SK-N-SH (cell line): Measurements from ENCODE around the gene DHX16. TPM values are rescaled to one million over a fixed set of nuclear protein-coding genes. Genes with fewer than 3 reads are reported as not detected.

ENCODE experiments used
- CTCF ChIA-PET: fragments of 300-600, 350-600 bp; formaldehyde crosslinking; extraction: SDS; loops from one replicate; lab custom pipeline; 2021; lab: Yijun Ruan, JAX
- POLR2A ChIA-PET: fragments of 350-600 bp; sonication (Branson Sonifier 250); formaldehyde crosslinking; extraction: SDS; loops from one replicate; lab custom pipeline; 2020; ENCODE audit warnings: antibody characterized with exemption, inconsistent platforms; lab: Yijun Ruan, JAX
- DNase-seq: peaks from one replicate; pipeline ENCODE4 v3.0.0; 2012
- H2AFZ ChIP-seq: fragments of 200-600 bp; sonication (generic); 2 replicates; pipeline ENCODE4 v1.8.1; 2016; ENCODE audit warnings: antibody characterized with exemption, mild to moderate bottlenecking, low read depth
- H3F3A ChIP-seq: fragments of 200-600 bp; sonication (generic); replicated peaks from 2 replicates; pipeline ENCODE3; 2016; ENCODE audit warnings: antibody characterized with exemption, mild to moderate bottlenecking; ENCODE audit not compliant: insufficient read depth
- H3K27ac ChIP-seq, 2 experiments: fragments of 200-500 bp in 1 of 2; fragments of 200-600 bp in 1 of 2; sonication (Bioruptor generic) in 1 of 2; sonication (generic), shearing (Covaris generic) in 1 of 2; 2 replicates each; pipeline versions ENCODE4 v1.5.1 to v1.6.1; 2014 to 2016; ENCODE audit warnings: low read depth in 2 of 2, inconsistent platforms in 1 of 2, low read length in 1 of 2, mild to moderate bottlenecking in 1 of 2, mixed read lengths in 1 of 2
- H3K27me3 ChIP-seq: fragments of 200-600 bp; sonication (generic), shearing (Covaris generic); 2 replicates; pipeline ENCODE4 v1.6.1; 2016; ENCODE audit warnings: mixed run types; ENCODE audit not compliant: insufficient read depth
- H3K36me3 ChIP-seq, 2 experiments: fragments of 200-500 bp in 1 of 2; fragments of 200-600 bp in 1 of 2; sonication (Bioruptor generic) in 1 of 2; sonication (generic) in 1 of 2; replicated peaks in 1 of 2; 2 replicates each; pipeline versions ENCODE3 to v1.5.1; 2014 to 2016; ENCODE audit warnings: low read length in 1 of 2, mild to moderate bottlenecking in 1 of 2; ENCODE audit not compliant: insufficient read depth in 2 of 2, control insufficient read depth in 1 of 2
- H3K4me1 ChIP-seq, 2 experiments: fragments of 200-500 bp in 1 of 2; fragments of 200-600 bp in 1 of 2; sonication (Bioruptor generic) in 1 of 2; sonication (generic), shearing (Covaris generic) in 1 of 2; 2 replicates each; pipeline versions ENCODE4 v1.5.1 to v1.6.1; 2014 to 2016; ENCODE audit warnings: low read depth in 1 of 2, low read length in 1 of 2, mixed run types in 1 of 2; ENCODE audit not compliant: insufficient read depth in 2 of 2, control insufficient read depth in 1 of 2
- H3K4me2 ChIP-seq: fragments of 200-600 bp; sonication (generic), shearing (Covaris generic); 2 replicates; pipeline ENCODE4 v1.6.1; 2017; ENCODE audit warnings: mixed run types
- H3K4me3 ChIP-seq, 2 experiments: fragments of 200-500 bp in 1 of 2; fragments of 200-600 bp in 1 of 2; sonication (Bioruptor generic) in 1 of 2; sonication (generic), shearing (Covaris generic) in 1 of 2; 2 replicates each; pipeline versions ENCODE4 v1.5.1 to v1.8.1; 2014 to 2016; ENCODE audit warnings: low read depth in 2 of 2, inconsistent platforms in 1 of 2, low read length in 1 of 2, mild to moderate bottlenecking in 1 of 2, mixed read lengths in 1 of 2, moderate library complexity in 1 of 2
- H3K79me2 ChIP-seq: fragments of 200-600 bp; sonication (generic); 2 replicates; pipeline ENCODE4 v1.8.1; 2017; ENCODE audit warnings: mild to moderate bottlenecking; ENCODE audit not compliant: insufficient read depth
- H3K9ac ChIP-seq: fragments of 200-600 bp; sonication (generic); 2 replicates; pipeline ENCODE4 v1.6.1; 2017; ENCODE audit warnings: mixed run types
- H3K9me2 ChIP-seq: fragments of 200-600 bp; sonication (generic); 2 replicates; pipeline ENCODE4 v1.6.1; 2017; ENCODE audit warnings: mixed run types
- H3K9me3 ChIP-seq: fragments of 200-600 bp; sonication (generic); 2 replicates; pipeline ENCODE4 v1.6.1; 2017; ENCODE audit warnings: mixed run types, mild to moderate bottlenecking, moderate library complexity
- H4K20me1 ChIP-seq: fragments of 200-600 bp; sonication (generic); 2 replicates; pipeline ENCODE4 v1.6.1; 2017; ENCODE audit warnings: mild to moderate bottlenecking, mixed run types; ENCODE audit not compliant: insufficient read depth
- EP300 ChIP-seq, 2 experiments: IDR thresholded peaks; 2 replicates each; pipeline versions ENCODE4 v1.4.0 to v1.6.1; 2012; ENCODE audit warnings: borderline replicate concordance in 1 of 2, low read depth in 1 of 2, low read length in 1 of 2
- EZH2phosphoT487 ChIP-seq: fragments of 200-600 bp; sonication (generic); IDR thresholded peaks from 2 replicates; pipeline ENCODE4 v1.6.1; 2017; ENCODE audit warnings: low read depth, mixed run types, mild to moderate bottlenecking, antibody characterized with exemption, moderate library complexity, borderline replicate concordance
- FOXJ3 ChIP-seq: sonication (generic); formaldehyde crosslinking; IDR thresholded peaks from 2 replicates; pipeline ENCODE4 v1.5.1; 2020; ENCODE audit warnings: mild to moderate bottlenecking, missing genetic modification reagents
- FOXM1 ChIP-seq: IDR thresholded peaks from 2 replicates; pipeline ENCODE4 v1.4.0; 2012; ENCODE audit warnings: low read depth, mild to moderate bottlenecking
- GABPA ChIP-seq: IDR thresholded peaks from 2 replicates; pipeline ENCODE4 v1.4.0; 2012; ENCODE audit warnings: low read depth, mild to moderate bottlenecking
- GATA2 ChIP-seq: sonication (generic); formaldehyde crosslinking; IDR thresholded peaks from 2 replicates; pipeline ENCODE4 v1.5.0; 2020; ENCODE audit warnings: mild to moderate bottlenecking, missing genetic modification reagents
- MAX ChIP-seq: IDR thresholded peaks from 2 replicates; pipeline ENCODE4 v1.4.0; 2012; ENCODE audit warnings: low read depth
- MEF2A ChIP-seq: IDR thresholded peaks from 2 replicates; pipeline ENCODE4 v1.4.0; 2012; ENCODE audit warnings: low read depth, borderline replicate concordance
- NRF1 ChIP-seq: IDR thresholded peaks from 2 replicates; pipeline ENCODE4 v1.6.1; 2012; ENCODE audit warnings: low read depth, mild to moderate bottlenecking, low read length
- POLR2AphosphoS5 ChIP-seq: IDR thresholded peaks from 2 replicates; pipeline ENCODE4 v1.6.1; 2012; ENCODE audit warnings: low read depth, low read length
- RAD21 ChIP-seq: IDR thresholded peaks from 2 replicates; pipeline ENCODE4 v1.6.1; 2012; ENCODE audit warnings: mild to moderate bottlenecking, low read length
- REST ChIP-seq: IDR thresholded peaks from 2 replicates; pipeline ENCODE4 v1.6.1; 2012; ENCODE audit warnings: mild to moderate bottlenecking, low read depth, low read length, moderate library complexity
- SMC3 ChIP-seq: IDR thresholded peaks from 2 replicates; pipeline ENCODE4 v1.6.1; 2012; ENCODE audit warnings: low read depth, low read length, improper control_type of control experiment
- TAF1 ChIP-seq: IDR thresholded peaks from 2 replicates; pipeline ENCODE4 v1.6.1; 2012; ENCODE audit warnings: low read depth, mild to moderate bottlenecking, low read length, moderate library complexity, borderline replicate concordance
- YY1 ChIP-seq: IDR thresholded peaks from 2 replicates; pipeline ENCODE4 v1.4.0; 2012; ENCODE audit warnings: low read depth, mild to moderate bottlenecking
- WGBS: methylation state at CpG from one replicate; pipeline ENCODE4 v1.1.6; 2017; ENCODE audit warnings: low lambda C conversion rate; 5-methylcytosine and 5-hydroxymethylcytosine counted together
- polyA plus RNA-seq, 3 experiments: library from polyadenylated mRNA; depleted of rRNA; stranded (reverse); fragments of >200 nt; gene quantifications; 2 replicates each; pipeline ENCODE4 v1.2.3, GENCODE V29; 2012
- TF ChIP-seq, protein P1 (sequence below): IDR thresholded peaks from 2 replicates; pipeline ENCODE4; 2012
- TF ChIP-seq, protein P2 (sequence below): IDR thresholded peaks from 2 replicates; pipeline ENCODE4 v1.4.0; 2012; ENCODE audit warnings: low read depth, borderline replicate concordance
- TF ChIP-seq, protein P3 (sequence below): IDR thresholded peaks from 2 replicates; pipeline ENCODE4 v1.4.0; 2012; ENCODE audit warnings: low read depth, borderline replicate concordance

Gene DHX16
- polyA plus RNA-seq, 1 of the 3 experiments (the other 2 are of a cell fraction) = 59.8 TPM

DNA sequence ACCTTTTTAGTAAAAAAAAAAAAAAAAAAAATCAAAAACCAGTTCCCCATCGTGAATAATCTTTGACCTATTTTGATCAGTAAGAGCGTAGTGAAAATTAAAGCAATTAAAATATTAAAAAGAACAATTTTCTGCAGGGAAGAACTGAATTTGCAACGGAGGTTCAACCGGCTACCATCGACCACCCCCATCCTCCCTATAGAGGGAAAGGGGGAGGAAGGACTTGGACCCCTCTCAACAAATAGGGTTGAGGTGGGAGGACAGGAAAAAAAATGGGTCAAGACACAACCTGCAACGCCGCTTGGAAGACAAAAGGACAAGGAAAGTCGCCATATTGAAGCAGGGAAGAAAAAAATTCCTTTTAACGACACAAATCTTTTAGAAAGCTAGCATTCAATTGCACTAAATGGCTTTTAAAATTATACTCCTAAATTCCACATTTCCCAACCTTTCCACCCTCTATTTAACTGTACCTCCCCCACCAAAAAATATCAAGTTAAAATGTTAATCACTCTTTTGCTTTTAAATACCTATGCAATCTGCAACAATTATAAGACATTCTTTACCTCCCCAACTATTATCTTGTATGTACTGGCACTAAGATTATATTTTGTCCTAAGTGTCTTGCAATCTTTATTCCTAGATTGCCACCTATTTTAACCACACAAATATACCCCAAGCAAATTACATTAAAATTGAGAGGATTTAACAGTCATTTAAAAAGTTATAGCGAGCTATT, 57.4 kb downstream of the DHX16 start (continued):
- no peak for TF ChIP-seq REST

DNA sequence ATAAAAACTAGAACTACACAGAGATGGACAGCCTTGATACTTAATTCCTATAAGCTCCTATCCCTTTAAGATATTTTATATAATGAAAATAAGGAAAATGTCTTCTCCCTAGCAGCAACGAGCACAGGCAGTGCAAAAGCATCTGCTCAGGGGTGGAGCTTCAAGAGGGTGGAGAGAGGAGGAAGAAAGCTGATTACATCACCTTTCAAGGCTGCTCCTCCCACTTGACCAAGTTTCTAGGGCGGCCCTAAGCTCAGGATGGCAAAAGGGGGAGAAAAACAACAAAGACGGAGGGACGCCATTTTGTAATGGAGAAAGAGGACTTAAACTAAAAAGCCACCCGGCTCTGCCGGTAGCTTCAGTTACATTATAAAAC, 58.0 kb downstream of the DHX16 start:
- POLR2A ChIA-PET = interaction anchor here (0.5 to 4.7 kb wide), 22 partner anchors 8 to 927 kb away, joined by 3 to 32 read pairs (median 4); partner anchors contain the start of genes ABCF1, ATAT1, C6orf136 and DDX39B
- peak; percentile 75 for DNase-seq
- TF ChIP-seq MAX = no peak
- TF ChIP-seq, protein P1, sequence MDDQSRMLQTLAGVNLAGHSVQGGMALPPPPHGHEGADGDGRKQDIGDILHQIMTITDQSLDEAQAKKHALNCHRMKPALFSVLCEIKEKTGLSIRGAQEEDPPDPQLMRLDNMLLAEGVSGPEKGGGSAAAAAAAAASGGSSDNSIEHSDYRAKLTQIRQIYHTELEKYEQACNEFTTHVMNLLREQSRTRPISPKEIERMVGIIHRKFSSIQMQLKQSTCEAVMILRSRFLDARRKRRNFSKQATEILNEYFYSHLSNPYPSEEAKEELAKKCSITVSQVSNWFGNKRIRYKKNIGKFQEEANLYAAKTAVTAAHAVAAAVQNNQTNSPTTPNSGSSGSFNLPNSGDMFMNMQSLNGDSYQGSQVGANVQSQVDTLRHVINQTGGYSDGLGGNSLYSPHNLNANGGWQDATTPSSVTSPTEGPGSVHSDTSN = no peak
- TF ChIP-seq NRF1 = 0 out of 2 replicates have a peak, but pooled peaks have one; percentile 13
- no peak for TF ChIP-seq SMC3
- no peak for TF ChIP-seq EZH2phosphoT487
- TF ChIP-seq RAD21 = no peak
- TF ChIP-seq REST = peak; percentile 64; the same call in 1 of the 2 replicates
- no peak for TF ChIP-seq FOXM1
- TF ChIP-seq YY1 = peak; percentile 90
- peak; percentile 13 for TF ChIP-seq POLR2AphosphoS5
- TF ChIP-seq, protein P2, sequence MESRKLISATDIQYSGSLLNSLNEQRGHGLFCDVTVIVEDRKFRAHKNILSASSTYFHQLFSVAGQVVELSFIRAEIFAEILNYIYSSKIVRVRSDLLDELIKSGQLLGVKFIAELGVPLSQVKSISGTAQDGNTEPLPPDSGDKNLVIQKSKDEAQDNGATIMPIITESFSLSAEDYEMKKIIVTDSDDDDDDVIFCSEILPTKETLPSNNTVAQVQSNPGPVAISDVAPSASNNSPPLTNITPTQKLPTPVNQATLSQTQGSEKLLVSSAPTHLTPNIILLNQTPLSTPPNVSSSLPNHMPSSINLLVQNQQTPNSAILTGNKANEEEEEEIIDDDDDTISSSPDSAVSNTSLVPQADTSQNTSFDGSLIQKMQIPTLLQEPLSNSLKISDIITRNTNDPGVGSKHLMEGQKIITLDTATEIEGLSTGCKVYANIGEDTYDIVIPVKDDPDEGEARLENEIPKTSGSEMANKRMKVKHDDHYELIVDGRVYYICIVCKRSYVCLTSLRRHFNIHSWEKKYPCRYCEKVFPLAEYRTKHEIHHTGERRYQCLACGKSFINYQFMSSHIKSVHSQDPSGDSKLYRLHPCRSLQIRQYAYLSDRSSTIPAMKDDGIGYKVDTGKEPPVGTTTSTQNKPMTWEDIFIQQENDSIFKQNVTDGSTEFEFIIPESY = no peak
- TF ChIP-seq GATA2 (CRISPR knock-in tag) = no peak
- TF ChIP-seq, protein P3, sequence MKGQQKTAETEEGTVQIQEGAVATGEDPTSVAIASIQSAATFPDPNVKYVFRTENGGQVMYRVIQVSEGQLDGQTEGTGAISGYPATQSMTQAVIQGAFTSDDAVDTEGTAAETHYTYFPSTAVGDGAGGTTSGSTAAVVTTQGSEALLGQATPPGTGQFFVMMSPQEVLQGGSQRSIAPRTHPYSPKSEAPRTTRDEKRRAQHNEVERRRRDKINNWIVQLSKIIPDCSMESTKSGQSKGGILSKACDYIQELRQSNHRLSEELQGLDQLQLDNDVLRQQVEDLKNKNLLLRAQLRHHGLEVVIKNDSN = no peak
- 0 out of 2 replicates have a peak, but pooled peaks have one; percentile 27 for TF ChIP-seq FOXJ3 (CRISPR knock-in tag)
- TF ChIP-seq EP300 (IDR thresholded peaks at IDR 0.05; ENCODE audit: borderline replicate concordance in 1 of 2, low read depth in 1 of 2, low read length in 1 of 2) = no peak
- peak; percentile 85 for TF ChIP-seq TAF1
- TF ChIP-seq GABPA = no peak
- TF ChIP-seq MEF2A = no peak

More for the DNA sequence above, 58.0 kb downstream of the DHX16 start:
- Histone ChIP-seq H3K27ac (peak overlapping the region; percentile 96 to 98), H4K20me1 (peaks cover 16% of the 10 kb centered on the region), H3K4me1 (peaks cover 25 to 32% of the 10 kb centered on the region in 2 experiments), H3K9me2 (no peaks in the 10 kb centered on the region), H3K9me3 (no peaks in the 10 kb centered on the region), H3K79me2 (peaks cover 74% of the 10 kb centered on the region), H3K4me2 (peak overlapping the region; percentile 85), H3K9ac (peak overlapping the region; percentile 99), H3K36me3 (peaks cover 31 to 43% of the 10 kb centered on the region in 2 experiments), H3F3A (peaks cover 48% of the 10 kb centered on the region), H3K27me3 (no peaks in the 10 kb centered on the region), H2AFZ (no peak overlapping the region), H3K4me3 (peak overlapping the region; percentile 78 to 94)
- CTCF ChIA-PET = interaction anchor here (1.2 to 3.8 kb wide), 5 partner anchors 10 to 108 kb away, joined by 3 to 33 read pairs (median 8); no protein-coding TSS in a partner anchor
- WGBS = 4% methylated on average over 6 of the region's 6 CpGs
